ENCODE results near the gene CUEDC1. TPM values are rescaled to one million over a fixed set of nuclear protein-coding genes. Genes with fewer than 3 reads are reported as not detected.

CUEDC1 gene
- total and polyA plus RNA-seq, 9 of the 15 experiments (the other 6 are each of a cell fraction or from before 2014, with no cell fraction given), result 0.20 to 4.1 (median 1.6) TPM; not detected in 1

DNA sequence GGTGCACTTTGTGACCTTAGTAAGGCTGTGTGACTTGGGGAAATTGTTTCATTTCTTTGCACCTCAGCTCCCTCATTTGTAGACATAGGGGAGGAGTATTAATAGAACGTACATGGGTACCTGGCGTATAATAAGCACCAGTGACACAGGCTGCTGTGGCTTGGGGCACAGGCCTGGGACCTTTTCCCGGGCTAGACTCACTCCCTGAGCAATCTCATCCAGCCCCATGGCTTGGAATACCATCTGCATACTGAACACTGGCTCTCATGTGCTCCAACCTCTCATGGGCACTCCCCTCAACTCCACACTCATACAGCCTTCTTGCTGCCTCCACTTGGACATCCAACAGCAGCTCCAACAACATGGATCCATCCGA, 64.4 kb downstream of the CUEDC1 start:
- 5% methylated on average over 4 of the region's 4 CpGs for WGBS (ENCODE audit: insufficient coverage, low coverage, missing lambda C conversion rate)
- Histone ChIP-seq H3K9me3 (replicated peaks; ENCODE audit: control insufficient read depth, insufficient read depth, low read depth, low read length) (no peaks in the 10 kb centered on the region), H3K36me3 (ENCODE audit: control insufficient read depth, insufficient read depth, low read length) (no peaks in the 10 kb centered on the region), H3K27me3 (ENCODE audit: control insufficient read depth in 2 of 2, insufficient read depth in 2 of 2, low read length in 2 of 2) (peaks cover 17 to 54% of the 10 kb centered on the region in 2 experiments), H4K20me1 (replicated peaks; ENCODE audit: control insufficient read depth, insufficient read depth, low read length) (no peaks in the 10 kb centered on the region; the same call in none of the 2 replicates), H2AFZ (ENCODE audit: low read depth, low read length) (no peak overlapping the region), H3K9ac (ENCODE audit: insufficient read depth in 1 of 2, low read depth in 2 of 2, low read length in 2 of 2) (no peak overlapping the region), H3K79me2 (ENCODE audit: control insufficient read depth, insufficient read depth, low read length) (no peaks in the 10 kb centered on the region), H3K27ac (ENCODE audit: extremely low read depth, low read depth, low read length) (no peak overlapping the region), H3K9me1 (ENCODE audit: control insufficient read depth, insufficient read depth, low read length) (peaks cover 4% of the 10 kb centered on the region), H3K4me1 (replicated peaks in 1 of 2; ENCODE audit: control insufficient read depth in 2 of 2, insufficient read depth in 2 of 2, low read length in 2 of 2) (peaks cover 0 to 8% of the 10 kb centered on the region in 2 experiments; a peak in 2 of 5 replicates), H3K4me3 (no peak overlapping the region), H3K4me2 (ENCODE audit: insufficient read depth, low read length) (no peak overlapping the region)
- no TSS peak for BruUV-seq (replicated peaks)
- ChIA-PET CTCF (ENCODE audit: low intra/inter-chr PET ratio) (interaction anchor here (0.6 kb wide), 1 partner anchor 32 kb away, joined by 3 read pairs; no protein-coding TSS in a partner anchor), POLR2A (no interaction called here)
- TF ChIP-seq, protein P1, sequence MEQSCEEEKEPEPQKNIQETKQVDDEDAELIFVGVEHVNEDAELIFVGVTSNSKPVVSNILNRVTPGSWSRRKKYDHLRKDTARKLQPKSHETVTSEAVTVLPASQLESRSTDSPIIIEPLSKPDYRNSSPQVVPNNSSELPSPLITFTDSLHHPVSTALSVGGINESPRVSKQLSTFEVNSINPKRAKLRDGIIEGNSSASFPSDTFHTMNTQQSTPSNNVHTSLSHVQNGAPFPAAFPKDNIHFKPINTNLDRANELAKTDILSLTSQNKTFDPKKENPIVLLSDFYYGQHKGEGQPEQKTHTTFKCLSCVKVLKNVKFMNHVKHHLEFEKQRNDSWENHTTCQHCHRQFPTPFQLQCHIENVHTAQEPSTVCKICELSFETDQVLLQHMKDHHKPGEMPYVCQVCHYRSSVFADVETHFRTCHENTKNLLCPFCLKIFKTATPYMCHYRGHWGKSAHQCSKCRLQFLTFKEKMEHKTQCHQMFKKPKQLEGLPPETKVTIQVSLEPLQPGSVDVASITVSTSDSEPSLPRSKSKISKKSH (CRISPR knock-in tag; IDR thresholded peaks at IDR 0.05), result no peak
- TF ChIP-seq SMAD2 (IDR thresholded peaks at IDR 0.05; ENCODE audit: low read depth, low read length), result no peak
- TF ChIP-seq, protein P2, sequence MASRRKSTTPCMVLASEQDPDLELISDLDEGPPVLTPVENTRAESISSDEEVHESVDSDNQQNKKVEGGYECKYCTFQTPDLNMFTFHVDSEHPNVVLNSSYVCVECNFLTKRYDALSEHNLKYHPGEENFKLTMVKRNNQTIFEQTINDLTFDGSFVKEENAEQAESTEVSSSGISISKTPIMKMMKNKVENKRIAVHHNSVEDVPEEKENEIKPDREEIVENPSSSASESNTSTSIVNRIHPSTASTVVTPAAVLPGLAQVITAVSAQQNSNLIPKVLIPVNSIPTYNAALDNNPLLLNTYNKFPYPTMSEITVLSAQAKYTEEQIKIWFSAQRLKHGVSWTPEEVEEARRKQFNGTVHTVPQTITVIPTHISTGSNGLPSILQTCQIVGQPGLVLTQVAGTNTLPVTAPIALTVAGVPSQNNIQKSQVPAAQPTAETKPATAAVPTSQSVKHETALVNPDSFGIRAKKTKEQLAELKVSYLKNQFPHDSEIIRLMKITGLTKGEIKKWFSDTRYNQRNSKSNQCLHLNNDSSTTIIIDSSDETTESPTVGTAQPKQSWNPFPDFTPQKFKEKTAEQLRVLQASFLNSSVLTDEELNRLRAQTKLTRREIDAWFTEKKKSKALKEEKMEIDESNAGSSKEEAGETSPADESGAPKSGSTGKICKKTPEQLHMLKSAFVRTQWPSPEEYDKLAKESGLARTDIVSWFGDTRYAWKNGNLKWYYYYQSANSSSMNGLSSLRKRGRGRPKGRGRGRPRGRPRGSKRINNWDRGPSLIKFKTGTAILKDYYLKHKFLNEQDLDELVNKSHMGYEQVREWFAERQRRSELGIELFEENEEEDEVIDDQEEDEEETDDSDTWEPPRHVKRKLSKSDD (conservative IDR thresholded peaks at IDR 0.05; ENCODE audit: low read length), result no peak
- no peak for TF ChIP-seq GATA2 (CRISPR knock-in tag; IDR thresholded peaks at IDR 0.05)
- no peak for TF ChIP-seq MEIS2 (IDR thresholded peaks at IDR 0.05; ENCODE audit: partially characterized antibody)
- TF ChIP-seq BCL6 (CRISPR knock-in tag; IDR thresholded peaks at IDR 0.05), result no peak
- no peak for TF ChIP-seq ZNF146 (CRISPR knock-in tag; IDR thresholded peaks at IDR 0.05; ENCODE audit: unreplicated experiment)
- no peak for TF ChIP-seq FOXA3 (CRISPR knock-in tag; conservative IDR thresholded peaks at IDR 0.05 in 1 of 2, IDR thresholded peaks at IDR 0.05 in 1 of 2)
- no peak for TF ChIP-seq HSF4 (CRISPR knock-in tag; IDR thresholded peaks at IDR 0.05; ENCODE audit: borderline replicate concordance)
- no peak for TF ChIP-seq TSC22D4 (tag; IDR thresholded peaks at IDR 0.05)
- TF ChIP-seq ZNF696 (CRISPR knock-in tag; conservative IDR thresholded peaks at IDR 0.05), result no peak
- no peak for TF ChIP-seq FOSL1 (tag; conservative IDR thresholded peaks at IDR 0.05)
- no peak for TF ChIP-seq ZNF551 (CRISPR knock-in tag; IDR thresholded peaks at IDR 0.05)
- no peak for TF ChIP-seq ZNF124 (CRISPR knock-in tag; IDR thresholded peaks at IDR 0.05)
- intact Hi-C loops (cut with micrococcal nuclease) (loop anchor here (10.0 kb wide), 1 partner anchor 224 kb away; no protein-coding TSS in a partner anchor), in situ Hi-C loops (cut with MboI) (no loop called here)
- FAIRE-seq (no peak), DNase-seq (ENCODE audit: extremely low read depth in 1 of 4, low spot score in 3 of 4) (no peak), ATAC-seq (no peak)
